SW480 (cell line): ENCODE data around the gene COPB2.
"Not testable (repeated sequence)": the region's sequence is repeated elsewhere in the genome, so short reads cannot be mapped to it uniquely, and the experiment has no call there.

ENCODE experiments used
- DNase-seq: peaks from one replicate; pipeline ENCODE4 v3.0.0-alpha.2; 2016; ENCODE audit warnings: low spot score

The COPB2 gene

GRCh38 chr3:139389552-139390368 lies at the start of gene COPB2:
COPB2 (minus strand) TSS chr3:139389647; CDS start chr3:139389550, 97 bp downstream.
- peak; percentile 99 for DNase-seq

- no peak for DNase-seq
Measured at GRCh38 chr3:139434764-139435307, 45.4 kb upstream of the COPB2 start.

GRCh38 chr3:139434228-139434627 lies 44.8 kb upstream of the COPB2 start:
- no peak for DNase-seq

- DNase-seq, result no peak
Measured at GRCh38 chr3:139433089-139433488, 43.6 kb upstream of the COPB2 start.

- no peak for DNase-seq
Measured at GRCh38 chr3:139430493-139430892, 41.0 kb upstream of the COPB2 start.

- DNase-seq, result peak; percentile 82
Measured at GRCh38 chr3:139427283-139428060, 38.0 kb upstream of the COPB2 start.

GRCh38 chr3:139425745-139426400 lies 36.4 kb upstream of the COPB2 start:
- DNase-seq, result no peak

GRCh38 chr3:139423232-139423631 lies 33.8 kb upstream of the COPB2 start:
- no peak for DNase-seq

GRCh38 chr3:139421460-139421859 lies 32.0 kb upstream of the COPB2 start:
- no peak for DNase-seq

GRCh38 chr3:139421040-139421439 lies 31.6 kb upstream of the COPB2 start:
- no peak for DNase-seq

- DNase-seq, result no peak
Measured at GRCh38 chr3:139418144-139418543, 28.7 kb upstream of the COPB2 start.

- no peak for DNase-seq
Measured at GRCh38 chr3:139416275-139416674, 26.8 kb upstream of the COPB2 start.

- DNase-seq, result no peak
Measured at GRCh38 chr3:139414608-139415224, 25.3 kb upstream of the COPB2 start.

- not testable (repeated sequence) for DNase-seq
Measured at GRCh38 chr3:139412891-139413290, 23.4 kb upstream of the COPB2 start.

- not testable (repeated sequence) for DNase-seq
Measured at GRCh38 chr3:139401155-139401554, 11.7 kb upstream of the COPB2 start.

- DNase-seq, result no peak
Measured at GRCh38 chr3:139396707-139397106, 7.3 kb upstream of the COPB2 start.

- no peak for DNase-seq
Measured at GRCh38 chr3:139394116-139394515, 4.7 kb upstream of the COPB2 start.

GRCh38 chr3:139388821-139389551 lies 461 bp downstream of the COPB2 start:
- DNase-seq, result peak; percentile 11

- no peak for DNase-seq
Measured at GRCh38 chr3:139388077-139388476, 1.4 kb downstream of the COPB2 start.

- DNase-seq, result not testable (repeated sequence)
Measured at GRCh38 chr3:139382291-139382690, 7.2 kb downstream of the COPB2 start.

GRCh38 chr3:139380575-139380974 lies 8.9 kb downstream of the COPB2 start:
- no peak for DNase-seq
